KBM-7 (cell line): ENCODE data around the gene PTPRS.

ENCODE experiments used
- DNase-seq: peaks from one replicate; pipeline ENCODE4 v3.0.0-alpha.2; 2015
- in situ Hi-C: fragments of 300-500 bp; cut with MboI; formaldehyde crosslinking; loops from 2 replicates; pipeline ENCODE4 v1.14.3; 2020; ENCODE audit warnings: low sequenced_read_pairs, low pct_unique_long_range_greater_than_20kb, mixed read lengths

PTPRS gene

GRCh38 chr19:5293612-5294378 is 46.8 kb downstream of the PTPRS start:
- no peak for DNase-seq
- in situ Hi-C loops, result no loop called here

GRCh38 chr19:5292822-5293611 is 47.6 kb downstream of the PTPRS start:
- in situ Hi-C loops, result no loop called here
- peak; percentile 40 for DNase-seq

GRCh38 chr19:5292453-5292821 is 48.2 kb downstream of the PTPRS start:
- in situ Hi-C loops, result no loop called here
- DNase-seq, result peak; percentile 46

GRCh38 chr19:5291588-5292193 is 48.9 kb downstream of the PTPRS start:
- DNase-seq, result no peak

More at GRCh38 chr19:5291588-5292193, 48.9 kb downstream of the PTPRS start:
- in situ Hi-C loops, result no loop called here
